ENCODE measurements around the gene ACTL6A. TPM values are rescaled to one million over a fixed set of nuclear protein-coding genes. Genes with fewer than 3 reads are reported as not detected.
A peak's percentile ranks its signal among the peaks of the same experiment; 100 is the strongest.

ACTL6A gene
- total RNA-seq, 1 donor from 2014 or later, result 73.7 TPM

- DNase-seq, result no peak
Measured at GRCh38 chr3:179591313-179591712, 28.6 kb downstream of the ACTL6A start.

- no peak for DNase-seq
Measured at GRCh38 chr3:179599531-179599930, 36.8 kb downstream of the ACTL6A start.

GRCh38 chr3:179603321-179603720 lies 40.6 kb downstream of the ACTL6A start:
- DNase-seq, result no peak

GRCh38 chr3:179603831-179604230 lies 41.1 kb downstream of the ACTL6A start:
- DNase-seq, result no peak

- peak; percentile 99 for DNase-seq
Measured at GRCh38 chr3:179604321-179605078, 41.8 kb downstream of the ACTL6A start, which contains the start of the genes MRPL47 and NDUFB5. MRPL47 (minus strand) TSS chr3:179604638; CDS start chr3:179604624, 14 bp downstream. NDUFB5 (plus strand) TSS chr3:179604794; CDS start chr3:179604816, 22 bp downstream.

- no peak for DNase-seq
Measured at GRCh38 chr3:179606534-179607085, 43.9 kb downstream of the ACTL6A start.

GRCh38 chr3:179608931-179609720 lies 46.4 kb downstream of the ACTL6A start:
- no peak for DNase-seq

- DNase-seq, result no peak
Measured at GRCh38 chr3:179610066-179610465, 47.3 kb downstream of the ACTL6A start.

- DNase-seq, result peak; percentile 82
Measured at GRCh38 chr3:179613807-179614206, 51.1 kb downstream of the ACTL6A start.

- DNase-seq, result peak; percentile 72
Measured at GRCh38 chr3:179615458-179616173, 52.9 kb downstream of the ACTL6A start.

GRCh38 chr3:179622023-179622422 lies 59.3 kb downstream of the ACTL6A start:
- DNase-seq, result no peak

- DNase-seq, result no peak
Measured at GRCh38 chr3:179624451-179624850, 61.7 kb downstream of the ACTL6A start.

- DNase-seq, result no peak
Measured at GRCh38 chr3:179630753-179631451, 68.2 kb downstream of the ACTL6A start.

Other genes with a start within 250 kb of the ACTL6A start
- gene ZNF639, start 239.9 kb upstream of the ACTL6A start, total RNA-seq, result 57.4 and 61.9 TPM in 2 replicates
- 53.6 and 58.7 TPM in 2 replicates for gene MFN1, start 215.2 kb upstream of the ACTL6A start, total RNA-seq
- 70.5 and 93.4 TPM in 2 replicates for gene GNB4, start 111.5 kb upstream of the ACTL6A start, total RNA-seq
- gene MRPL47, start 41.7 kb downstream of the ACTL6A start, total RNA-seq, result 30.1 and 36.1 TPM in 2 replicates
- gene NDUFB5, start 41.9 kb downstream of the ACTL6A start, total RNA-seq, result 92.3 and 152 TPM in 2 replicates
- 30.5 and 52.0 TPM in 2 replicates for gene USP13, start 90.1 kb downstream of the ACTL6A start, total RNA-seq

Measured in dermis blood vessel endothelial cell (primary cell).